GM19324 (cell line): ENCODE results near the gene RPL3.
"Not testable (repeated sequence)": the region's sequence is repeated elsewhere in the genome, so short reads cannot be mapped to it uniquely, and the experiment has no call there.

Source experiments
- ATAC-seq: cut with Tn5 transposase; IDR thresholded peaks from one replicate; pipeline ENCODE4 v1.9.1; 2021; ENCODE audit warnings: mild to moderate bottlenecking, moderate library complexity; ENCODE audit not compliant: unreplicated experiment, low FRiP score

The RPL3 gene

DNA sequence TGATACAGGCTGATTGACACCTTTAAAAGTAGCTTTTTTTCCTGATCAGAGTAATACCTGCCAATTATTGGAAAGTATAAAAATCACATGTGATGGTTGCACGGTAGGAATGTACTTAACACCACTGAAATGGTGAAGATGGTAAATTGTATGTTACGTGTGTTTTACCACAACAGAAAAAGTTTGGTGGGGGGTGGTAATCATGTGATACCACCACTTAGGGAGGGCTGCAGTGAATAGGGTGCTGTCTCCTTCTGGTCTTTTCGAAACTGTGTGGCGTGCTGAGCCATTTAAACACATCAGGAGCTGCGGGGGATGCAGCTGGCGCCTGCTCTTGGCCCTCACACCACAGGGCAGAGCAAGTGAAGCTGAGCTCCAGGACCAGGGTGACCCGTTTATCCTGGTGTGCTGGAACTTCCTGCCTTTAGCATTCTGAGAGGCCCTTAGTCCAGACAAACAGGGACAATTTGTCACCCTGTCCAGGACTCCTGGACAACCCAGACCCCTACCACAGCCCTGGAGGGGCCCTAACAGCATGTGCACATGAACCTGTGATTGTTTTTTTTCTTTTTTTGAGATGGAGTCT lies 33.0 kb upstream of the RPL3 start:
- no peak for ATAC-seq

DNA sequence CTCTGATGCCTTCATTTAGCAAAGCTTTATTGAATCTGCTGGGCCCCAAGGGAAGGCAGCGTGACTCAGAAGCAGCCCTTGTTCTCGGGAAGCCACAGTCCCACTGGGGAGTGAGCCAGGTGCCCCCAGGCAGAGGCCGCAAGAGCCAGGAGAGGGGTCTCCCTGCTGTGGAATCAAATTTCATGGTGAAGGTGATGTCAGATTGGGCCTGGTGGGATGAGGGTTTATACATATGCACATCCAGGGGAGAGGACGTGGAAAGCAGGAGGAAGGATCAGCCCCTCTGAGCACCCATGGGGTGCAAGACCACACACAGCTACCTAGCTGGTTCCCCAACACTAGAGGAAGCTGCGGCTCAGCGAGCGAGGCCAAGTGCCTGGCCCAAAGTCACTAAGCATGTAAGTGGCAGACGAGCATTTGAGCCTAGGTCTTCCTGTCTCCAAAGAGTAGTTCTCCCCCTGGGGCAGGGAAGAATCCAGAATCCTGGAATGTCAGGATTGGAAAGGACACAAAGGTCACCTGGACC lies 32.3 kb upstream of the RPL3 start:
- no peak for ATAC-seq

- no peak for ATAC-seq
Measured at GRCh38 chr22:39350757-39351688, 31.6 kb upstream of the RPL3 start.

DNA sequence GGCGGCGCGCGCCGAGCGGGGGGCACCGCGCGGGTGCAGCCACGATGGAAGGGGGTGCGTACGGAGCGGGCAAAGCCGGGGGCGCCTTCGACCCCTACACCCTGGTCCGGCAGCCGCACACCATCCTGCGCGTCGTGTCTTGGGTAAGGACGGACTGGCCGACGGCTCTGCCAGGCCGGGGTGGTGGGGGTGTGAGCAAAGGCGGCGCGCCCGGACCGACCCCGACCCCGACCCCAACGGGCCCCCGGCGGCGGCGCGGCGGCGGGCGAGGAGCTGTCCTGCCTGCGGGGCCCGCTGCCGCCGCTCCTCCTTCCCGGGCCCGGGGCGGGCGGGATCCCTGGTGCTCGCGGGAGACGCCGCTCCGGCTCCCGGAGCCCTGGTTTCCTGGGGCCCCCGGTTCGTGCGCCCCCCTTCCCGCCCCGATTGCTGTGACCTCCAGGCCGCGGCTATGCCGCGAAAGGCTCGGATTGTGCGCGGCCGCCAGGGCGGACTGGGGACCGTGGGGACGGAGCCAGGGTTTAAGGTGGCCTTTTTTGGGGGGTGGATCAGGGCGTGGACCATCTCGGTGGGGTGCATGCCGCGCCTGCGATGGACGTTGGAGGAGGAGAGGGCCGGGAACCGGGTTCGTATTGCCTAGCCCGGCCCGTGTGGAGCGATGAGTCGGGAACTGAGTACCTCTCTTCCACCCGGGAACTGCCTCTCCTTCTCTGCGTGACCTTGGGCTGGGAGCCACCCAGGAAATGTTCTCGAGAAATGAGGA lies 30.7 kb upstream of the RPL3 start, which contains the start of gene SYNGR1:
SYNGR1 (plus strand) TSS at position 25 of the 760 bp plus-strand sequence; CDS start at position 45, 20 bp downstream.
- ATAC-seq: no peak

GRCh38 chr22:39349506-39349966 lies 30.1 kb upstream of the RPL3 start:
- ATAC-seq: no peak

DNA sequence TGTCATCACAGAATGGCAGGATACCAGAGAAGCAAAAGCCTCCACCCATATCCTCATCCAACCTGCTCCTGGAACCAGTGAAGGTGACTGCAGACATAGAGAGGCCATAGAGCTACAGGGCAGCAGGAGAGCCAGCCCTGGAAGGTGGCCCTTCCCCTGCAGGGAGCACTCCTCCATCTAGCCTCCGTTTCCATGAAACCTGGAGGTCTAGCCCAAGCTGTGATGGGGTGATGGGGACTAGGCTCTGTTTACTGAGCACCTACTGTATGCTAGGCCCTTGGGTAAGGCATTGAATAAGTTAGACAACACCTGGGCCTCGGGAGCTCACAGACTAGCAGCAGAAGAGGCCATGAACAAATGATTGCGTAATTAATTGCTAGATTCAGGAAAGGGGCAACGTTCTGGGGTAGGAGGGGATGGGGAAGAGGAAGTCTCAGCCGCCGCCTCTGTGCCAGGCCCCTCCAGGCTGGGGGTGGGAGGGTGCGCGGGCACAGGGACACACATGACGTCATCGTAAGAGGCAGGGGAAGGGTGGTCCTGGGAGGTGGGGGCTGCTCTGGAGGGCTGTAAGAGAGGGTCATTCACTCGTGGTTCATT lies 29.6 kb upstream of the RPL3 start:
- no peak for ATAC-seq

DNA sequence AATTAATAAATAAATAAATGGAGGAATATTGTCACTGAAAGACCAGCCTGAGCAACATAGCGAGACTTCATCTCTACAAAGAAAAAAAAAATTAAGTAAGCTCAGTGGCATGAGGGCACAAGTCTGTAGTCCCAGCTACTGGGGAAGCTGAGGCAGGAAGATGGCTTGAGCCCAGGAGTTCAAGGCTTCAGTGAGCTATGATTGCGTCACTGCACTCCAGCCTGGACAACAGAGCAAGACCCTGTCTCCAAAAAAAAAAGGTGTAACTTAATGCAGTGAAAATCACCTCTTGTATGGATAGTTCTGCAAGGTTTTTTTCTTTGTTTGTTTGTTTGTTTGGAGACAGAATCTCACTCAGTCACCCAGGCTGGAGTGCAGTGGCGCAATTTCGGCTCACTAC lies 25.8 kb upstream of the RPL3 start:
- no peak for ATAC-seq

GRCh38 chr22:39344046-39344390 lies 24.6 kb upstream of the RPL3 start:
- no peak for ATAC-seq

GRCh38 chr22:39343259-39344045 lies 24.0 kb upstream of the RPL3 start:
- ATAC-seq: no peak

DNA sequence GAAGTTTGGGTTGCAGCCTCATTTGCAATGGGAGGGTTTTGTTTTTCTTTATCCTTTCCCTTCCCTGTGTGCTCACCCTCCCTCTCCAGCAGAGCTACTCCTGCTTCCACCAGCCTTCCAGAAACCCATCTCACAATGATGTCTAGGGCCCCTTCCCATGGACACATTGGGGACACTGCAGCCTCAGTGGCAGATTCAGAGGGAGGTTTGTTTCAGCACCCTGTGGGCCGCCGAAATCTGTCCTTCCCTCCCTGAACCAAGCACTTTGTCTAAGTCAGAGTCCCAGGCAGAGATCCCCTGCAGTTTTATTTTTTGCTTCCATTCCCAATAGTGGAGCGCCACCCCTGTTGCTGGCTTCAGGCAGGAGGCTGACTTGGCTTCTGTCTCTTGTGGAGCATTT lies 21.8 kb upstream of the RPL3 start:
- no peak for ATAC-seq

- not testable (repeated sequence) for ATAC-seq
Measured at GRCh38 chr22:39339775-39340174, 20.4 kb upstream of the RPL3 start.

- no peak for ATAC-seq
Measured at GRCh38 chr22:39336411-39336810, 17.0 kb upstream of the RPL3 start.

GRCh38 chr22:39332441-39333064 lies 13.1 kb upstream of the RPL3 start:
- ATAC-seq: no peak

GRCh38 chr22:39330553-39330952 lies 11.1 kb upstream of the RPL3 start:
- ATAC-seq: not testable (repeated sequence)

DNA sequence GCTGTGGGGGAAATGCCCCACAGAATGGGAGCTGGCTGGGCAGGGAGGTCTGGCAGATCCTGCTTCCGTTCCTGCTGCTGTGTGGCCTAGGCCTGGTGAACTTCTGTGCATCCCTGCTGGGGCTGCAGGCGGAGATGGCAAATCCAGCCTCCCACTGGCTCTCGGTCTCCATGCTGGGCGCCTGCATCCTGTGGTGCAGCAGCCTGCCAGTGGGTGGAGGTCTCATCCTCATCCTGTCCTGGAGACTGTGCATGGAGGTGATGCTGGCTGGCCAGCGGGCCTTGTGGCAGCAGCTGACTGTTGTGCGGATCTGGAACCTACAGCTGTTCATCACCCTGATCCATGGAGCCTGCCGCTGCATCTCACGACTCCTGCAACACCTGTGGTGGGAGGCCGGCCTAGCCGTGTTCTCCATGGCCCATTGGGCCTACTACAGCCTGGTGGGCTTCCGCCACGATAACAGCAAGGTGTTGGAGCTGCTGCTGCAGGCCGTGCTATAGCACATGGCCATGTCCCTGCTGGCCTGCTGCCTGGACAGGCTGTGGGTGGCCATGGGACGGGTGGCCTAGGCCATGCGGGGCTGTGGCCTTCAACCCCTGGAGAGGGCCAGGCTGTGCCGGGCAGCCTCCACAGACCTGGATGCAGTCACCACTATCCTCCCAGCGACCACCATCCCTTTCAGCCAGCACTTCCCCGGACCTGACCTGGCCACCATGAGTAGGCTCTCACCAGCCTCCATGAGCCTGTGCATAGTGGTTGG lies 8.8 kb upstream of the RPL3 start:
- no peak for ATAC-seq

- no peak for ATAC-seq
Measured at GRCh38 chr22:39325392-39325932, 6.0 kb upstream of the RPL3 start.

DNA sequence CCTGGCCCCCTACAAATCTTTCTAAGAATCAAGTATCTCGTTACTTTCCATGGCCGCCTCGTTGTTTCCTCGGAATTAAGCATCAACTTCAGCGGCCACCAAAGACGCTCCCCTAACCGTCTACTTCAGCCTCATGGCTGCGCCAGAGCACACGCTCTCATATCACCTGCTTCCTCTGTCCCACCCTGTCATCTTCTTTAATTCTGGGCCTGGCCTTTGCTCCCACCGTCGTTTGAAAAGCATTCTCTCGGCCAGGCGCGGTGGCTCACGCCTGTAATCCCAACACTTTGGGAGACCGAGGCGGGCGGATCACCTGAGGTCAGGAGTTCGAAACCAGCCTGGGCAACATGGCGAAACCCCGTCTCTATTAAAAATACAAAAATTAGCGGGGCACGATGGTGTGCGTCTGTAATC lies 1.2 kb upstream of the RPL3 start:
- not testable (repeated sequence) for ATAC-seq
